T-helper 1 cell treated with Interleukin-12 subunit alpha and Interleukin-12 subunit beta and Interleukin-4 antibody, amounts not matched to agents 30 μg/mL and 1 μg/mL, for 36 hours (primary cell): ENCODE measurements around the gene KDM3B.
A peak's percentile ranks its signal among the peaks of the same experiment; 100 is the strongest.
"Not testable (repeated sequence)": the region's sequence is repeated elsewhere in the genome, so short reads cannot be mapped to it uniquely, and the experiment has no call there.

Experiments
- H3K27ac Mint-ChIP-seq: one replicate; pipeline ENCODE4 v1.8.0; 2021; ENCODE audit warnings: mild to moderate bottlenecking, mixed read lengths
- H3K27me3 Mint-ChIP-seq: one replicate; pipeline ENCODE4 v1.8.0; 2021; ENCODE audit warnings: low read depth, mixed read lengths
- H3K36me3 Mint-ChIP-seq: one replicate; pipeline ENCODE4 v1.8.0; 2021; ENCODE audit warnings: low read depth, mixed read lengths
- H3K4me1 Mint-ChIP-seq: one replicate; pipeline ENCODE4 v1.8.0; 2021; ENCODE audit warnings: low read depth, mixed read lengths
- H3K4me3 Mint-ChIP-seq: one replicate; pipeline ENCODE4 v1.8.0; 2021; ENCODE audit warnings: mild to moderate bottlenecking, moderate library complexity, mixed read lengths
- H3K9me3 Mint-ChIP-seq: one replicate; pipeline ENCODE4 v1.8.0; 2021; ENCODE audit warnings: mixed read lengths

Gene KDM3B

GRCh38 chr5:138468966-138469539 lies 116.6 kb downstream of the KDM3B start:
- Mint-ChIP-seq H3K9me3 (no peaks in the 10 kb centered on the region), H3K27ac (no peak overlapping the region), H3K27me3 (peaks cover 25% of the 10 kb centered on the region), H3K4me3 (no peak overlapping the region), H3K4me1 (peaks cover 16% of the 10 kb centered on the region), H3K36me3 (peaks cover 19% of the 10 kb centered on the region)

DNA sequence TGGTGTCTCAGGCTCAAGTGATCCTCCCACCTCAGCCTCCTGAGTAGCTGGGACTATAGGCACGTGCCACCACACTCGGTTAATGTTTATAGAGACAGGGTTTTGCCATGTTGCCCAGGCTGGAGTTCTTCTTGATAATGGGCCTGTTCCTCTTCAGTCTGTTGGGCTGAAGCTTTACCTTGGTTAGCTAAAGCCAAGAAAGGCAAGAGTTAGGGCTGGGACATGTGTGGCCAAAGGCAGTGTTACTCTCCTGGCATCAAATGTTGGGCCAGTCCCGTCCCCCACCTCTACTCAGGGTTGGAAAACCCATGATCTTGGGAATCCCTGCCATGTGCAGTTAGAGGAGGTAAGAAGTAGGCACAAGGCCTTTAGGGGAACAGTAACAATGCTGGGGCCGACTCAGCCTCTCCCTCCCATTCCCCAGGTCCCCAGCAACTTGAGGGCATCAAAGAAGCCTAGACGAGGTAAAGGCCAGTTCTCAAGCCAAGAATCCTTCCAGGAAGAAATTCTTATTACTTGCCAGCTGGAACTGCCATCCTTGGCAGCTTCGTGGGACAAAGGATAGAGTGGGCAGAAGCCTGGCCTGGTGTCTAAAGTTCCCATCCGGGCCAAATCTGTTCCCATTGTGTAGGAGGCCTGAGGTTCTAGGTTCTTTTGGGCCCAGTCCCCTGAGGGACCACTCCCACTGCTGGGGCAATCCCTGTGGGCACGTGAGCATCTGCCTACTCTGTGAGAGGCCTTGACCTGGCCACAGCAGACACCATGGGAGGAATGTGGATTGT lies 117.2 kb downstream of the KDM3B start:
- H3K4me3 Mint-ChIP-seq: no peak overlapping the region

GRCh38 chr5:138470322-138471051 lies 118.0 kb downstream of the KDM3B start:
- peaks cover 16% of the 10 kb centered on the region for H3K4me1 Mint-ChIP-seq

More for the DNA sequence above, 117.2 kb downstream of the KDM3B start:
- Mint-ChIP-seq H3K36me3 (peaks cover 19% of the 10 kb centered on the region), H3K4me1 (peaks cover 16% of the 10 kb centered on the region), H3K9me3 (no peaks in the 10 kb centered on the region), H3K27ac (no peak overlapping the region), H3K27me3 (peaks cover 25% of the 10 kb centered on the region)

DNA sequence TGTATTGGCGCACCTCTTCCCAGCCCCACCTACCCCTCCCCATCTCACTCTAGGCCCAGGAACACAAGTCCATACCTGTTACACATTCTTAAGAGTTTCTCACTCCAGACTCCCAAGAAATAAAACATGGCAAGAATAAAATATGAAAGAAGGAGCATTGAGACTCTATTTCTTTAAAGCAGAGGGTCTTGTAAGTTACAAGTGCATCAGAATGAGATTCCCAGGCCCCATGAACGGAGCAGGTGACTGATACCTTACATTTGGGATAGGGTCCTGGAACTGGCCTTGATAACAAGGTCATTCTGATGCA lies 118.5 kb downstream of the KDM3B start:
- H3K36me3 Mint-ChIP-seq: peaks cover 19% of the 10 kb centered on the region
- peaks cover 16% of the 10 kb centered on the region for H3K4me1 Mint-ChIP-seq
- H3K27me3 Mint-ChIP-seq: peaks cover 27% of the 10 kb centered on the region
- no peak overlapping the region for H3K27ac Mint-ChIP-seq
- no peaks in the 10 kb centered on the region for H3K9me3 Mint-ChIP-seq
- H3K4me3 Mint-ChIP-seq: no peak overlapping the region

More at GRCh38 chr5:138470322-138471051, 118.0 kb downstream of the KDM3B start:
- Mint-ChIP-seq H3K27me3 (peaks cover 25% of the 10 kb centered on the region), H3K4me3 (no peak overlapping the region), H3K9me3 (no peaks in the 10 kb centered on the region), H3K36me3 (peaks cover 19% of the 10 kb centered on the region), H3K27ac (no peak overlapping the region)

- peaks cover 23% of the 10 kb centered on the region for H3K27me3 Mint-ChIP-seq
- H3K9me3 Mint-ChIP-seq: no peaks in the 10 kb centered on the region
- no peak overlapping the region for H3K27ac Mint-ChIP-seq
- peaks cover 6% of the 10 kb centered on the region for H3K4me1 Mint-ChIP-seq
- H3K4me3 Mint-ChIP-seq: no peak overlapping the region
- H3K36me3 Mint-ChIP-seq: peaks cover 10% of the 10 kb centered on the region
Measured at GRCh38 chr5:138472353-138472752, 119.9 kb downstream of the KDM3B start.

- H3K4me1 Mint-ChIP-seq, H3K4me3 Mint-ChIP-seq, H3K9me3 Mint-ChIP-seq, H3K36me3 Mint-ChIP-seq: not testable (repeated sequence)
- H3K27ac Mint-ChIP-seq: peak overlapping the region; percentile 53
- H3K27me3 Mint-ChIP-seq: peaks cover 15% of the 10 kb centered on the region
Measured at GRCh38 chr5:138473151-138473550, 120.7 kb downstream of the KDM3B start.

- H3K27ac Mint-ChIP-seq: no peak overlapping the region
- H3K27me3 Mint-ChIP-seq: peaks cover 12% of the 10 kb centered on the region
- no peaks in the 10 kb centered on the region for H3K9me3 Mint-ChIP-seq
- H3K4me1 Mint-ChIP-seq: no peaks in the 10 kb centered on the region
- H3K36me3 Mint-ChIP-seq: no peaks in the 10 kb centered on the region
- no peak overlapping the region for H3K4me3 Mint-ChIP-seq
Measured at GRCh38 chr5:138476918-138477317, 124.4 kb downstream of the KDM3B start.

- H3K9me3 Mint-ChIP-seq: no peaks in the 10 kb centered on the region
- no peak overlapping the region for H3K4me3 Mint-ChIP-seq
- H3K27ac Mint-ChIP-seq: no peak overlapping the region
- peaks cover 18% of the 10 kb centered on the region for H3K27me3 Mint-ChIP-seq
- H3K4me1 Mint-ChIP-seq: no peaks in the 10 kb centered on the region
- H3K36me3 Mint-ChIP-seq: no peaks in the 10 kb centered on the region
Measured at GRCh38 chr5:138482638-138483037, 130.2 kb downstream of the KDM3B start.
